AG08396 (cell line): ENCODE measurements around the gene STC2.
"Not testable (repeated sequence)": the region's sequence is repeated elsewhere in the genome, so short reads cannot be mapped to it uniquely, and the experiment has no call there.

Experiments used
- DNase-seq: peaks from one replicate; pipeline ENCODE4 v3.0.0; 2012; ENCODE audit warnings: low spot score, mixed read lengths

Gene STC2

DNA sequence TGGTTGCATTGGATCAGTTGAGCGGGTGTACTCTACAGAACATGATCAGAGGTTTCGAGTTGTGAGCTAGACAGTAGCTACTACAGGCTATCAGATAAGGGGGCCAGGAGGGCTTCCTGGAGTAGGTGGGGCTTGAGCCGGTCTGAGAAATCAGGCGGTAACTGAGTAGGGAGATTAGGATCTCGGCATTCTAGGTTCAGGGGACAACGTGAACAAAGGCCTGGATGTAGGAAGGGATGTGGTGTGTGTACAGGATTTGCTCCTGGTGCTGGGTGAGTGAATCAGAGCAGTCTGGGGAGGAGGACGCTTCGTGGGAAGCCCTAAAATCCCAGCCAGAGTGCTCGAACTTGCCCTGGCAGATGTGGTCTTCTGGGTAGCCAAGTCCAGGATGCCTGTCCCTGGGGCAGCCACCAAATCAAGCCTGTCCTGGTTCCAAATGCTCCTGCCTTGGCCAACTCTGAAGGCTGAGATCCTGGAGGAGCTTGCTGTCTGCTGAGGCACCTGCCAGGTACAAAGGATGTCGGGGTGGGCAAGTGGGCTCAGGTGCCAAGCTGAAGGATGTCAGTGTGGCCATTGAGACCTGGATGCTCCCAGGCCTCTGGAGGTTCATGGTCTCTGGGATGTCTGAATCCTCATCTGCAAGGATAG is 33.4 kb downstream of the STC2 start:
- no peak for DNase-seq

DNA sequence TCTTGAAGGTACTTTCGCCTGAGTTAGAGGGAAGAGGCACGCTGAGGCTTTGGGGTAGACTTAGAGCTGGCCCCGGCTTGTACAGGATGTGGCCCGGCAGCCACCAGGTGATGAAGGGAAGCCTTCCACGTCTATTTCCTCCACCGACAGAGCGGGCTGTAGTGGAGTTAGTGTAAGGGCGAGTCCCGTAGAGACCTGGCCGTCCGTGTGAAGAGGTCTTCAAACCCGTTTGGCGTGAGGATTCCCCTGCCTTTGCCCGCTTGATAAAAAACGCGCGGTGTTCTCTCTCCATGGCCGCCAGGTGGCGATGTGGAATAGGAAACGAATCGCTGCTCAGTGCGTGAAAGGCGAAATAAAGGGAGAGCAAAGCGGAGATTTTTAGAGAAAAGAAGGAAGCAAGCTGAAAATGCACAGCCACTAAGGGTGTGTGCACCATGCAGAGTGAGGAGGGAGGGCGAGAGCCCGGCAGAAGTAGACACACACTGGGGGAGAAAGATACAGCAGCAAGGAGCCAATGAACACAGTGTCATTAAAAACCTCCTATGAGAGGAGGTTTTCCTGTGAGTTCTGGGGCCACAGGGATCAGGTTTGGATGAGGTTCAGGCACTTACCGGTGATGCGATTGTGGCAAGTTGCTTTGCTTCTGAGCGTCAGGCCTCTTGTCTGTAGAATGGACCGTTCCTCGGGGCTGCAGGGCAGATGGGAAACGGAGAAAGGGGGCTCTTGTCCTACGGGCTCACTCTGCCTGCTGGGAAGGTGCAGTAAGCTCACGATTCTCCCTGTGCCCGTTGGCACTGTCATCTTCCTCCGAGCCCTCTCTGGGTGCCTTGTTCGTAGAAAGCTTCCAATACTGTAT is 34.2 kb downstream of the STC2 start:
- peak; percentile 84 for DNase-seq

DNA sequence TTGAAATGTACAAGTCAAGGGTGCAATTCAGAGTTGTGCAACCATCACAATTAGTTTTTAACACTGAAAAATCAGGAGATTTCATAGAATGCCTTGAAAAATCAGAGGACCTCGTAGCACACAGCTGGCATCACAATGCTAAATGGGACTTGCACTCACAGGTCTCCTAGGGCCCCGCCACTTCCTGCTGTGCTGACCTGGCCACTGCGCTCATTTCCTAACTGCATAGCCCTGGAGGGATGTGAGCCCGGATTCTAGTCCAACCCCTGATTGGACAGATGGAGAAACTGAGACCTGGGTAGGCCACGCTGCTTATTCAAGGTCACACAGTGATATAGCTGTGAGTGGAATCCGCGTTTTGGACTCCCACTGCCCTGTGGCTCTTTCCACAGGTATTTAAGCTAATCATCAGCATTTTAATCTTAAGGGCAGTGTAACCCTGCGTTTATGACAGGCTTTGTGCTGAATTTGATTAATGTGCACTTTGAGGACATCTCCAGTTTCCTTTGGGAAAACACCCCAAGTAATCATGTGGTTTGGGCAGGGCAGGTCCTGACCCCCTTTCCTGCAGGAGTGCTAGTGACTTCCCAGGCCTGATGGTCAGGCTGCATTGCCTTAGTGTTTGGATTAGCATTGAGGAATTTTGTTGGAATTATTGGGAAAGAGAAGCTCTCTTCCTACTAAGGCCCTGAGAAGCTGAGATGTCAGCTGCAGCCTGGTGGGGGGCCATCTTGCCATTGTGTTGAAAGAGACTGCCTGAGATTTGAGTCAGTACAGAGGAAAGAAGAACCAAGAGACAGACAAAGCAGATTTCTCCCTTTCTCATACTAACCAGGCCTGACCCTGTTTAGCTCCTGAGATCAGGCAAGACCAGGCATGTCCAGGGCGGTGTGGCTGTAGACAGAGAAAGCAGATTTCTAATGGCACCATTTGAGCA is 36.2 kb downstream of the STC2 start:
- DNase-seq = peak; percentile 35

DNA sequence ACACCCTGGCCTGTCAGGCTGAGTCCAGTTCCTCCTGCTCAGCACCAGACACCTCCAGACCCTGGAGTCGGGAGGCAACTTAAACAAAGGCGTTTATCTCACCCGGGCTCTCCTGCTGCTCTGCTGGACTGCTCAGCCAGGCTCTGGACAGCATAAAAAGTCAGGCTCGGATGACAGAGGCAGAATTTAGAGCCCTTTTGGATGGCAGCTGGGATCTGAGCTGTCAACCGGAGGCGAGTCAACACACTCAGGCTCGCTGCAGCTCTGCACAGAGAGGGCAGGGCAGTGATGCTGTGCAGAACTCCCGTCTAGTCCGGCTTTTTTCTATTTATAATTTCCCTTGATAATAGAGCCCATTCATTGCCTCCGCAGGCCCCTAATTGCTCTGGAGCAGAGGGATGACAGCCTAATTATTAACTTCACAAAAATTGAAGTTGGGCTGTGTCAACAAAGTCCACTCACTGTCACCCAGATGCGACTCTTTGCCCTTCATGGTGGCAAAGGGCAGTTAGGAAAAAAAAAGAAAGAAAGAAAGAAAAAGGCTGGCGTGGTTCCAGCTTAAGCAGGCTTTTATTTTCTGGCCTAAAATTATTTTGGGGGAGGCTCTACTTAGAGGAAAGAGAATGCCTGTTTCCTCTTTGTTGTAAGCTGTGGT is 37.6 kb downstream of the STC2 start:
- DNase-seq = peak; percentile 57

DNA sequence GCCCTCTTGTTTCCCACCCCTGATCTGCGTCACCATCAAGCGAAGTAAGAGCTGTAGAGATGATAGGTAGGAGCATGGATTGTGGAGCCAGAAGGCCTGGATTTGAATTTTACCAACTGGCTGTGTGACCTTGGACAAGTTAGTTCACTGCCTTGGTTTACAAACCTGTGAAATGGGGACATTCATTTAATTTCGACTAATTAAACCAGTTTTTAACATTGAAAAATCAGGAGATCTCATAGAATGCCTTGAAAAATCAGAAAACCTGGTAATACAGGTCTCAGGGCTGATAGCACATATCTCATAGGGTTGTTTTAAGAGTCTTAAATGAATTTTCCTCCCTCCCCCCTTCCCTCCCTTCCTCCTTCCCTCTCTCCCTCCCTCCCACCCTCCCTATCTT is 38.8 kb downstream of the STC2 start:
- no peak for DNase-seq

DNA sequence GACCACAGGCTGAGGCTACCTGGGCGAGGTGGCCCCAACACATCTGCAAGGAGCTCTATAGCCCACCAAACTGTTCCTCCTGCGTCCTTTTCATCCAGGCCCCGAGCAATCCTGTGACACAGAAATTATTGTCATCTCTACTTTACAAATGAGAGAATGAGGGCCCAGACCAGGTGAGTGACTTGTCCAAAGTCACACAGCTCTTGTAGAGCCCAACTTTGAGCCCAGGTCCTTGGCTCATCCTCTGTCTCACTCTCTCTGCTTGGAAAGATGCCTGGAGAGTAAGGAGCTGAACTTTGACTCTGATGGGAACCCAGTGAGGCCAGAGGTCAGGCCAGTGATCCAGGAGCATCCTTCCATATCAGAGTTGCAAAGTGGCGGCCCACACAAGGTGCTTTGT is 39.6 kb downstream of the STC2 start:
- no peak for DNase-seq

DNA sequence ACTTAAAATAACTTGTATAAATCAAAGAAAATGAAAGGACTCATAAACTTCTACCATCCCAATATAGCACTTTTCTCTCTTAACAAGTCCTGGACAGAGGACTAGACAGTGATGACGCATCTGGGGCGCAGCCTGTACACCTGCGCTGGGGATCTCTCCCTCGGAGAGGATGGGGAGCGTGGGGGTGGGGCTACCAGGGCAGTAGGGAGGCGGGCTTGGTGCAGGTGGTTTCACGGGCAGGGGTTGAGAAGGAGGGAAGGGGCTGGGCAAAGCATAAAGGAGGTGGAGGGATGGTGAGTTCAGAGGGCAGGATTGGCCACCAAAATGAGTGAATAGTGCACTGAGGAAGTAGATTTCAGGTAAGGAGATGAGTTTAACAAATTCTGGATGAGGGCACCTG is 41.1 kb downstream of the STC2 start:
- no peak for DNase-seq

DNA sequence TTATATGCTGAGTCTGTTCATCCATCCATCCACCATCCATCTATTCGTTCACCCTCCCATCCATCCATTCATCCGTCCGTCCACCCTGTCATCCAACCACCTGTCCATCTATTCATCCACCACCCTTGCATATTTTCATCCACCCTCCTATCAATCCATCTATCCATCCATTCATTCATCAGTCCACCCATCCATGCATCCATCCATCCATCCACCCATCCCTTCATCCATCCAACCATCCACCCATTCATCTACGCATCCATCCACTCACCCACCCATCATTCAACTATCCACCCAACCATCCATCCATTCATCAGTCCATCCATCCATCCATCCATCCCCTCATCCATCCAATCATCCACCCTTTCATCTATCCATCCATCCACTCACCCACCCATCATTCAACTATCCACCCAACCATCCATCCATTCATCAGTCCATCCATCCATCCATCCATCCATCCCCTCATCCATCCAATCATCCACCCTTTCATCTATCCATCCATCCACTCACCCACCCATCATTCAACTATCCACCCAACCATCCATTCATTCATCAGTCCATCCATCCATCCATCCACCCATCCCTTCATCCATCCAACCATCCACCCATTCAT is 43.8 kb downstream of the STC2 start:
- not testable (repeated sequence) for DNase-seq

DNA sequence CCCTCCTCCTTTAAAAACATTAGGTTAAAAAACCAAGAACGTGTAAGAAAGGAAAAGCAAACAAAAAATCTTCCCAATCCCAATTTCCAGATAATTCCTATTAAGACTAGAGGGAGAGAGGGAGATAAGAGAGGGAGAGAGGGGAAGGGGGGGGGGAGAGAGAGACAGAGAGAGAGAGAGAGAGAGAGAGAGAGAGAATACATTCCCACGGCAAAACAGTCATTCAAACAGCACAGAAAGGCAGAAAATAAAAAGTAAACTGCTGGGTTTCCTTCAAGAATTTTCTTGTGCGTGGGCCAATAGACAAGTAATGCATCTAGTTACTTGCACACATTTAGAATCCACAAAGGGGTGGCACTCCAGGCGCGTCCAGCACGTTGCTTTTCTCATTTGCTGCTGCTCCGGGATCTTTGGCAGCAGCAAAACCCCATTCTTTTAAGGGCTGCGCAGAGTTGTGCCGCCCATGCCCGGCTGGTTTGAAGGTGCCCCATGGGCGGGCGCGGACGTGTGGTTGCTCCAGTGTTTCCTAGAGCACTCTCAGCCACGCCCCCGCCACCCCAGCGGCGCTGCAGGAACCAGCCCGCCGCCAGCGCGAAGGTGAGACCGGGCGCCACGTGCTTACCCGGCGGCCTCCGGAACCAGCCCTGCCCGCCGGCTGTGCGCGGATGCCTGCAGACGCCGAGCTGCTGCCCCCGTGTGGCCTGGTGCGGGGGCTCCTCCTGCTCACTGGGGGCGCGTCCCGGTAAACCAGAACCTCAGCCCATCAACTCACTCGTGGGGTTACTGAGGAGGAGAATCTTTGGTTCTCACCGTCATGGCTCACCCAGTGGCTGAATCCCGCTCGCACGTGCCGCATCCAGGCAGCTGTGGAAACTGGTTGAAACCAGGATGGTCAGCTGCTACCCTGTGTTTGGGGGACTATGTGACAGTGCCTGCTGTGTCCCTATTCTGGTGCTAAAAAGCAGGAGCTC is 44.6 kb downstream of the STC2 start:
- peak; percentile 86 for DNase-seq

DNA sequence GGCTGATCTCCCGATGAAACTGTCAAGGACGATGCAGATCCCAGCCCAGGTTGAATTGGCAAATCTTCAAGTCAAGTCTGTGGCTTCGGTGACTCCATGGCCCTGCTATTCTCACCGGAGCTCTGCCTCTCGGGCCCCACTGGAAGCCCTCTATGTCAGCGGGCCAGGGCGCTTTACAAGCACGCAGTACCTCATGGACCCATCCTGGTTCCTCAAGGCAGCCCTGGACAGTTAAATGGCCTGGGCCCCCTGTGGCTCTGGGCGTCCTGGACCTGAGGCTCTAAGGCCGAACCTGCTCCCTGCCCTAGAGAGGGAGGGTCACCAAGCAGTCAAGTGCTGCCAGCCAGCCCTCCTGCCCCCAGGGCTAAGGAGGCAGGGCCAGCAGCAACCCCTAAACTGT is 45.3 kb downstream of the STC2 start:
- no peak for DNase-seq

DNA sequence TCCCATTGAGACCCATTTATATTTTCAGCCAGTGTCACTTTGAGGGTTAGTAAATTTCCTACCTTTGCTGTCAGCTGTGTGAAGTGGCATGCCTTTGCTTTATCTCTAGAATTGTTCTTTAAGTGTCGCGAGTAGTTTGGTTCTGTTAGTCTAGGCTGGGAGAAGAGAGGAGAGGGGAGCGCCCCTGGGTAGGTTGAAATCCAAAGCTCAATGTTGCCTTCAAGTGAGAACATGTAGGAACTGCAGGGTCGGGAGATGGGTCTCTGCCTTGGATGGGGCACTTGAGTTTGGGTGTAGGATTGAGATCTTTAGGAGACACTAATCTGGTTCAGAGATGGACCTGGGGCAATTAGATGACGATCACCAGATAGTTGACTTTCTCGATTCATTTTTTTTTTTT is 46.3 kb downstream of the STC2 start:
- peak; percentile 38 for DNase-seq

DNA sequence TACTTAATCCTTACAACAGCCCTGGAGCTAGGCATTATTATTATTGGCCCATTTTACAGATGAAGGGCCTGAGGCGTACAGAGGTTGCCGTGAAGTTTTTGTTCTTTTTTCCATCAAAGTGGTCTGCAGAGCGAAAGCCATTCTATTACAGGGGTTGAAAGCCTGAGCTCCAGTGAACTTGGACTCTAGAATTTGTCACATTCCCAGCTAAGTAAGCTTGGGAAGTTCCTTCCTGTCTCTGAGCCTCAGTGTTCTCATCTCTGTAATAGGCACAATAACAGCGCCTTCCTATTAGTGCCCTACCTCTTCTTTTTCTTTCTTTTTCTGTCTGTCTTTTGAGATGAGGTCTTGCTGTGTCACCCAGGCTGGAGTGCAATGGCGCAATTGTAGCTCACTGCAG is 49.0 kb downstream of the STC2 start:
- DNase-seq = no peak

DNA sequence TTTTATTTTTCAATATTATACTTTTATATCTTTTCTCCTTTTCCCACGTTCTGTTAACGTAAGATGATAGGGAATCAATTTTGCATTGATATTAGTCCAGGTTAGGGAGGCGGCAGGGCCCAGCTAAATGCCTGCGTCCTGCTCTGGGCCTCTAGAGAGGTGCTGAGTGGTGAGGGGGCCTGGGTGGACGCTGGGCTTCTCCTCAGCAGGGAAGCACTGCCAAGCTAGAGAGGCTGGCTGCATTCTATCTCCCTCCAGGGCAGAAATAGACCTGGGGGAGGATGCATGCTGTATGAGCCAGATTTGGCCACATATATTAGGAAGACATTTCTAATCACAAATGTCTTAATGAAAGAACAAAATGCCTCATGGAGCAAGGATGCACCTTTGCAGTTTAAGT is 49.6 kb downstream of the STC2 start:
- no peak for DNase-seq

DNA sequence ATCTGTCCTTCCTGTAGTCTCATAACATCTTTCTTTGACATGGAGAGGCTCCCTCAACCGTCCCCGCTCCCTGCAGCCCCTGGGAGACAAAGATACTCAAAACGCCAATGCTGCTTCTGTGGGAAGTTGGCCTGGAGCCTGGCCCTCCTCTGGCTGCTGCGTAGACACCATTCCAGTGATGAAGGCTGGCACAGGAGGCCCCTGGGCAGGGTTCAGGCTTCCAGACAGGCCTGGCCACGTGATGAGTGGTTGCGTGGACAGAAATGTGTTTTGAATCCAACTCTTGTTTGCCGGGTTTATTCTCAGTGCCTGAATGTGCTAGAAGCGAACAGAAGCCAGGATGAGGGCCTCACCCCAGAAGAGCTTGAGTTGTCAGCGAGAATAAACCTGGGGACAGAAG is 50.0 kb downstream of the STC2 start:
- no peak for DNase-seq

DNA sequence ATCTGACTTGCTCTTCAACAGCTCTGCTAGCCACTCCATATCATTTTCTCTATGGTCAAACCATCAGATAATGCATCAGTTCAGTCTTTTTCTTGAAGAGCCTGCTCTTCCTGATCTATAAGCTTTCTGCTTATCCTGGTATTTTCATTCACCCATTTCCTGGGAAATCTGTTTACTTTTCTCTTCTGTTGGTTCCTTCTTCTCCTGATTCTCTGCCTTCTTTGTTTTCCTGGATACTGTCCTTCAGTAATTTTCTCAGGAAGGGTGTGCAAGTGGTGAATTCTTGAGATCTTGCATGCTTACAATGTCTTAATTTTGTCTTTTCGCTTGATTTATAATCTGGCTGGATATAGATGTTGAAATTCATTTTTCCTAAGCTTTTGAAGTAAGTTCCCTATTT is 53.4 kb downstream of the STC2 start:
- no peak for DNase-seq

DNA sequence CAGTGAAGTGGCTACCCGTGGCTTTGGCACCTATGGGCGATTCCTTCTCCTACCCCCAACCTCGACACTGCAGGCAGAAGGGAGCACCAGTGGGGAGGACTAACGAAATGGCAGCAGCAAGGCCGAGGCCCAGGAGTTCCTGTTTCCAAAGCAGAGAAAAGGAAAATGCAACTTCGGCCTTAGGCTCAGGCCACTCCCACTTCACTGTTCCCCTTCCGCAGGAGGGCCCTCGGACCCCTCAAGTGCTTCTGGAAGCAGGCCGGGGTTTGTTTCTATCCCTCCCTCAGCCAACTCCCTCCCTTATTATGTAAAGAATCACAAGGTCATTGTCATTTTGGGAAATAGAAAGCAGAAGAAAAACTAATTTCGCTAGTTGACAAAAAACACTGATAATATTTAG is 56.8 kb downstream of the STC2 start:
- no peak for DNase-seq

DNA sequence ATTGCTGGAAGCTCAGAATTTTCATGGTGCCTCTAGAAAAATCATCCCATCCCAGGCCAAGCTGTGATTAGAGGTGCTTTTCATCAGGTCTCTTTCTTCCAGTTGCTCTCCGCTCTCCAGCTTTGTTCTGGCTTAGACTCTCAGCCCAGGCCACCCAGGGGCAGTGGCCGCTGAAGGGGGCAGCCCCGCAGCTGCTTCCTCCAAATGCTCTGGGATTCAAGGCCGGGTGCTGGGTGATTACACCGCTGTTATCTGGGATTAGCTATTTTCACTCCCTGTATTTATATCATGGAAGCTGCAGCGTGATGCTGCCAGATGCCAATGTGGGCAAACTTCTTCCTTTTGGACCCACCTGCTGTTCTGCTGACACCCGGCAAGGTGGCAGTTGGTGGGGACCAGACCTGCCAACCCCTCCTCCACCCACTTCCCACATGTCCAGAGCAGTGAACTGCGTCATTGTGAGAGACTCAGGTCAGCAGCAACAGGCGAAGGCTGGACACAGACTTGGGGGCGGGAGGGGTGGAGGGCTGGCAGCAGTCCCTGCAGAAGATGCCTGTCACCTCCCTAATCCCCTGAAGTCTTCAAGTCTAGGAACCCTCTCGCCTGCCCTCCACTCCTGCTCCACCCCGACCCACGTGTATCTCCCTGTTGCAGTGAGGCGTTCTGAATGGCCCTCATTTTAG is 59.3 kb downstream of the STC2 start:
- no peak for DNase-seq

DNA sequence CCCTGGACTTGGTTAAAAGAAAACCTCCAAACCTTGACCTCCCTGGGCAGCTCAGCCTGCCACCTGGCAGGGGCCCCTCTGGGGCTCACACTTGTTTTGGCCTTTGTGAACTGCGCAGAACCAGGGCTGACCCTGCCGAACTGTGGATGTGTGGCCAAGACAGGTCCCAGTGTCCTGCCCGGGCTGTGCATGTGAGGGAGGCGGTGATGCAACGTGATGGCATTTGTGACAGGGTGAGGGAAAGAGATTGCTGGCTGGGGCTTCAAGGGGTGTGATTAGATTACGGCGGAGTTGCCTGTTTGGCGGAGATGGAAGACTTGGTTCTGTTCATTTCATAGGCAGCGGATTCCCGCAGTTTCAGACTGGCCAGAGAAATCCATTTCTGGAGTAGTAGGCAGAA is 62.8 kb downstream of the STC2 start:
- no peak for DNase-seq
